D721Med (cell line): ENCODE measurements around the gene IFIT3.

ENCODE experiments used
- DNase-seq: peaks from one replicate; pipeline ENCODE4 v3.0.0; 2011; ENCODE audit warnings: low spot score; ENCODE audit not compliant: insufficient read length
- FAIRE-seq: peaks from 2 replicates; lab custom pipeline; 2011; peaks lifted over from hg19 to GRCh38; lab: Jason Lieb, UNC
- TF ChIP-seq, protein P1 (sequence below): IDR thresholded peaks from 2 replicates; pipeline ENCODE4 v1.5.1; 2012; ENCODE audit warnings: mild to moderate bottlenecking, control low read depth; ENCODE audit not compliant: insufficient read depth; ENCODE audit errors: missing control alignments

IFIT3 gene

DNA sequence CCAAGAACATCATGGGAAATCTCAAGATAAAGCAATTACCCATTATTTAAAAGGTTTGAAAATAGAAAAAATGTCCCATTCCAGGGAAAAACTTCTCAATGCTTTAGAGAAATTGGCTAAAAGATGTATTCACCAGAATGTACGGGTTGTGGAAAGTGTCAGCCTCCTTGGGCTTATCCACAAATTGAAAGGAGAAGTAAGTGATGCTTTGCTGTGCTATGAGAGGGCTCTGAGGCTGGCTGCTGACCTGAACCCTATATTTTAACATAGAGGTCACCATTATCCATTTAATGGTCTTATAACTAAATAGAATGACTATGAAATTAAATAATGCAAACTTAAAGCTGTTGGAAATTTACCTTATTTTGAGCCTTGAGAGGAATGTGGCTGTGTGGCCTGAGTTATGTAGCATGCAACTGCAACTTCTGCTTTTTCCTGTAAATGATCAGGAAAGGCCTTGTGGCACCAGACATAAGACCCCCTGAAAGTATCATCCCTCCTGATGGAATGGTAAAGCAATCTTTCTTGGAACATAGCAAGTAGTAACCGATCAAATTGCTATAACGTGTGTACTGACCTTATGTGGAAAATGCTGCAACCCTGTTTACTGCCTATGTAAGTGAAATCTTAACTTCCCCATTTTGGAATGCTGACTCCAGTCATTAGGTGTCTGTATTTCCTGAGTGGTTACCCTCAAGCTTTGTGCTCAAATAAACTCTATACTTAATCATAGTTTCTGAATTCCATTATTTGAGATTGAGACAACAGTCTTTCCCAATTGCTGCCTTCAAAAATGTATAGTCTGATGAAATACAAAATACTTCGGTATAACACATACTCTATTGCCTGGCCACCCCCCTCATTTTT is 56.9 kb downstream of the IFIT3 start:
- TF ChIP-seq, protein P1, sequence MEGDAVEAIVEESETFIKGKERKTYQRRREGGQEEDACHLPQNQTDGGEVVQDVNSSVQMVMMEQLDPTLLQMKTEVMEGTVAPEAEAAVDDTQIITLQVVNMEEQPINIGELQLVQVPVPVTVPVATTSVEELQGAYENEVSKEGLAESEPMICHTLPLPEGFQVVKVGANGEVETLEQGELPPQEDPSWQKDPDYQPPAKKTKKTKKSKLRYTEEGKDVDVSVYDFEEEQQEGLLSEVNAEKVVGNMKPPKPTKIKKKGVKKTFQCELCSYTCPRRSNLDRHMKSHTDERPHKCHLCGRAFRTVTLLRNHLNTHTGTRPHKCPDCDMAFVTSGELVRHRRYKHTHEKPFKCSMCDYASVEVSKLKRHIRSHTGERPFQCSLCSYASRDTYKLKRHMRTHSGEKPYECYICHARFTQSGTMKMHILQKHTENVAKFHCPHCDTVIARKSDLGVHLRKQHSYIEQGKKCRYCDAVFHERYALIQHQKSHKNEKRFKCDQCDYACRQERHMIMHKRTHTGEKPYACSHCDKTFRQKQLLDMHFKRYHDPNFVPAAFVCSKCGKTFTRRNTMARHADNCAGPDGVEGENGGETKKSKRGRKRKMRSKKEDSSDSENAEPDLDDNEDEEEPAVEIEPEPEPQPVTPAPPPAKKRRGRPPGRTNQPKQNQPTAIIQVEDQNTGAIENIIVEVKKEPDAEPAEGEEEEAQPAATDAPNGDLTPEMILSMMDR, result no peak
- FAIRE-seq (no peak), DNase-seq (no peak)

DNA sequence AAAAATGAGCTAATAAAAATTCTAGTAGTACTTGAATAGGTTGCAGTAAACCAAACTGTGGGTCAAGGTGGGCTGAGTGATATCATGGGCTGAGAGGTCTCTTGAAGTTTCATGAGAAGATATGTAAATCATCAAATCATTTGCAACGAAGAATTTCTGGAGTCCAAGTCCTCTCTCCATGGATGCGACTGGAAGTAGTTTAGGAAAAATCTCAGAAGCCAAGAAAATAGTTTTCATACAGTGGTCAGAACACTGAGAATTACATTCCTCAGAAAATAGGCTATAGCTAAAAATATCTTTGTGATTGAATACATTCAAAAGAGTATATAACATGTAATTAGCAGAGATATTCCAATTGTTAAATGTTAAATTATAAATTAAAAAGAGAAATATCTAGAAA is 61.0 kb downstream of the IFIT3 start:
- TF ChIP-seq, protein P1, result no peak
- FAIRE-seq (no peak), DNase-seq (no peak)

DNA sequence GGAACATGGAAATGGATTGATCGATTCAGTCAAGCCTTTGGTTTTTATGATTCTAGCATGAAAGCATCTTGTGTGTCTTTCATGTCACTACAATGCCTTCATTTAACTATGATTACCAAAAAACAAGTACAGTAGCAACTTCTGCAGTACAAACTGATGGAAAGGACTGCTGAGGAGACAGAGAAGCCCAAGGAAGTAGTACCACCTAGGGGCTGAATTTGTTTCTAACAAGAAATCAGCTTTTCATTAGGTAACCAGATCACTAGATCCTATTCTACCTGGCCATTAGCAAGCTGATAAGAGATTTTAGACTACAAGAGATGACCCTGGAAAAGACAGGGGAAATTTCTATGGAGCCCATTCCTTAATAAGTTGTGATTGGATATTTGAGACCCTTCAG is 61.5 kb downstream of the IFIT3 start:
- TF ChIP-seq, protein P1, result no peak
- DNase-seq, result no peak
- FAIRE-seq, result no peak
